ENCODE results near the gene ICAM5.

GRCh38 chr19:10305139-10305806 is 15.5 kb downstream of the ICAM5 start:
- TF ChIP-seq EZH2 (IDR thresholded peaks at IDR 0.05) (no peak), POLR2AphosphoS5 (IDR thresholded peaks at IDR 0.05; ENCODE audit: borderline replicate concordance, low read depth, low read length) (no peak), FOXP2 (optimal IDR thresholded peaks at IDR 0.05; ENCODE audit: control extremely low read depth, extremely low read length, insufficient read depth) (no peak)

All from SK-N-MC (cell line).